ENCODE results near the gene HAND2.

HAND2 gene

DNA sequence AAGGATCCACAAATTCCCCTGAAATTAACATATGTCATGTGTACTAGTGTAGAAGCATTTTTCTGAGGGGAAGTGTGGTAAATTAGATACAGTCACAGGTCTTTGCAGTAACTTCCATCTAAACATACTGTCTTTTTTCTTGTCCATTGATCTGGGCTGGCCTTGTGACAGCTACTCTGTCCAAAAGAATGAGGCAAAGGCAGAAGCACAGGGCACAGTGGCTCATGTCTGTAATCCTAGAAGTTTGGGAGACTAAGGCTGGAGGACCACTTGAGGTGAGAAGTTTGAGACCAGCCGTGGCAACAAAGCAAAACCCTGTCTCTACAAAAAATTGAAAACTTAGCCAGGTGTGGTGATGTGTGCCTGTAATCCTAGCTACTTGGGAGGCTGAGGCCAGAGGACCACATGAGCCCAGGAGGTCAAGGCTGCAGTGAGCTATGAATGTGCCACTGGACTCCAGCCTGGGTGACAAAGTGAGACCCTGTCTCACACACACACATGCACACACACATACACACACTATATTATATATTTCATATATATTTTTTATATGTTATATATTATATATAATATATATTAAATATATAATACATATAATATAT lies 47.6 kb downstream of the HAND2 start:
- H3K4me1 ChIP-seq (ENCODE audit: control insufficient read depth, low read depth, low read length), result no peaks in the 10 kb centered on the region
- no CpG with 5 or more reads among the region's 1 CpG for WGBS (ENCODE audit: extremely low coverage, insufficient coverage, low lambda C conversion rate)

DNA sequence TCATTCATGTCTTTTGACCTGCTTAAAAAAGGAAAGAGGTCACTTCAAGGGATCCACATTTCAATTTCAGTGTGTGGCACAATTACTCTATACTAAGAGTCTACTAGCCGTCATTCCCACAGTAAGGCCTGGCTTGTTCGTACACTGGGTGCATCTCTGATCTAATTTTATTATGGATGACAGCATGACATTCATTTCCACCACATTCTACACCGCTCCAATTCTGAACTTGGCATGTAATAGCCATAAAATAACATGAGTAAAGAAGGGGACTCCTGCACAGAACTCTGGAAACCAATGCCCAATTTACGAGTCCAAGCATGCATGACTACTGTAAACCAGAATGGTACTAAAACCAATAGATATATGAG lies 51.1 kb downstream of the HAND2 start:
- Histone ChIP-seq H3K23ac (ENCODE audit: low read length) (no peak overlapping the region), H2BK15ac (replicated peaks; ENCODE audit: low read depth) (no peak overlapping the region), H2AK5ac (ENCODE audit: low read length) (no peak overlapping the region), H3K18ac (ENCODE audit: low read length) (no peak overlapping the region), H3K36me3 (ENCODE audit: control insufficient read depth, insufficient read depth, low read length) (no peaks in the 10 kb centered on the region), H2BK5ac (ENCODE audit: low read length) (no peak overlapping the region), H2BK120ac (ENCODE audit: low read depth, low read length) (no peak overlapping the region), H3K56ac (ENCODE audit: low read length) (no peak overlapping the region), H4K8ac (ENCODE audit: low read depth, low read length) (no peak overlapping the region), H3K4me1 (ENCODE audit: control insufficient read depth, low read depth, low read length) (no peaks in the 10 kb centered on the region), H4K5ac (ENCODE audit: low read length) (no peak overlapping the region), H3K79me2 (ENCODE audit: control insufficient read depth, insufficient read depth, low read length) (no peaks in the 10 kb centered on the region), H3K4ac (ENCODE audit: low read depth, low read length) (no peak overlapping the region), H3K9ac (ENCODE audit: low read length) (no peak overlapping the region), H3K27me3 (ENCODE audit: insufficient read depth, low read length, poor library complexity) (no peaks in the 10 kb centered on the region), H3K79me1 (ENCODE audit: low read length) (no peaks in the 10 kb centered on the region), H3K27ac (ENCODE audit: low read depth, low read length) (no peak overlapping the region), H3K4me3 (ENCODE audit: low read length) (no peak overlapping the region), H3K4me2 (ENCODE audit: low read length) (no peak overlapping the region)
- no peak for DNase-seq
- WGBS (ENCODE audit: extremely low coverage, insufficient coverage, low lambda C conversion rate), result no CpG with 5 or more reads among the region's 4 CpGs

More for the DNA sequence above, 47.6 kb downstream of the HAND2 start:
- no peak overlapping the region for H2BK5ac ChIP-seq (ENCODE audit: low read length)
- H3K79me2 ChIP-seq (ENCODE audit: control insufficient read depth, insufficient read depth, low read length), result no peaks in the 10 kb centered on the region
- no peak overlapping the region for H3K4ac ChIP-seq (ENCODE audit: low read depth, low read length)
- no peak for DNase-seq
- no peak overlapping the region for H2AK5ac ChIP-seq (ENCODE audit: low read length)
- H3K36me3 ChIP-seq (ENCODE audit: control insufficient read depth, insufficient read depth, low read length), result no peaks in the 10 kb centered on the region
- H4K8ac ChIP-seq (ENCODE audit: low read depth, low read length), result no peak overlapping the region
- no peak overlapping the region for H3K23ac ChIP-seq (ENCODE audit: low read length)
- no peak overlapping the region for H2BK120ac ChIP-seq (ENCODE audit: low read depth, low read length)
- H3K27me3 ChIP-seq (ENCODE audit: insufficient read depth, low read length, poor library complexity), result no peaks in the 10 kb centered on the region
- H3K56ac ChIP-seq (ENCODE audit: low read length), result no peak overlapping the region
- H4K5ac ChIP-seq (ENCODE audit: low read length), result no peak overlapping the region
- H3K4me3 ChIP-seq (ENCODE audit: low read length), result no peak overlapping the region
- H3K27ac ChIP-seq (ENCODE audit: low read depth, low read length), result no peak overlapping the region
- H3K4me2 ChIP-seq (ENCODE audit: low read length), result no peak overlapping the region
- no peak overlapping the region for H2BK15ac ChIP-seq (replicated peaks; ENCODE audit: low read depth)
- no peaks in the 10 kb centered on the region for H3K79me1 ChIP-seq (ENCODE audit: low read length)
- no peak overlapping the region for H3K9ac ChIP-seq (ENCODE audit: low read length)
- H3K18ac ChIP-seq (ENCODE audit: low read length), result no peak overlapping the region

DNA sequence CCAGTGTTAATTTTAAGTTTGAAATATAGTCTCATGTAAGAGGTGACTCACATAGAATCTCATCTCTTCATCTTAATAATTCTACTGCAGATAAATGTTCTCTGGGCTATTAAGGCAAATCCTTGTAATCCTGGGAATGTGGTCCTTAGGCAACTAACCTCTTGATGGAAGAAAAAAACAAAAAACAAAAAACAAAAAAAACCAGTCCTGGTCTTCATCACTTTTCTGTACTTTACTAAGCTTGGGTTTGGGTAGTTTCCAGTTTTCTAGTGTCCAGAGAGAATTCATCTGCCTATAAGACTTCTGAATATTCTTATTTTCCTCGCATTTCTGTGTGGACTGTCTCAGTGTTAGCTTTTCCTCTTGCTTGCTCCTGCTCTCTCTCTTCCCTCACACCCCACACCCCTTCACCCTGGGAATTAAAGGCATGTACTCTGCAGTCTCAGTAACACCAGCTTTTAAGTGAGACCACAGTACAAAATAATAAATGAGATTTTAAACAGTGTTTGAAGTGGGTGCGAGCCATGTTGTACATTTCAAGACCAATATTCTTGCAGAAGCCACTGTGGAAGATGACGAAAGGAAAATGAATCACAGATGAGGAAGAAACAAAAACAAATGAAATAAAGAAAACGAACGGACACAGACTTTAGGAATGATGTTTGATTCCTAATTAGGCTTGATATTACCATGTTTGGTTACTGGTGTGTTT lies 51.7 kb downstream of the HAND2 start:
- DNase-seq, result no peak
- Histone ChIP-seq H3K18ac (ENCODE audit: low read length) (no peak overlapping the region), H3K36me3 (ENCODE audit: control insufficient read depth, insufficient read depth, low read length) (no peaks in the 10 kb centered on the region), H4K5ac (ENCODE audit: low read length) (no peak overlapping the region), H3K4me2 (ENCODE audit: low read length) (no peak overlapping the region), H3K79me2 (ENCODE audit: control insufficient read depth, insufficient read depth, low read length) (no peaks in the 10 kb centered on the region), H3K56ac (ENCODE audit: low read length) (no peak overlapping the region), H4K8ac (ENCODE audit: low read depth, low read length) (no peak overlapping the region), H3K4me1 (ENCODE audit: control insufficient read depth, low read depth, low read length) (no peaks in the 10 kb centered on the region), H3K9ac (ENCODE audit: low read length) (no peak overlapping the region), H3K27me3 (ENCODE audit: insufficient read depth, low read length, poor library complexity) (no peaks in the 10 kb centered on the region), H3K4me3 (ENCODE audit: low read length) (no peak overlapping the region), H2AK5ac (ENCODE audit: low read length) (no peak overlapping the region), H3K79me1 (ENCODE audit: low read length) (no peaks in the 10 kb centered on the region), H2BK15ac (replicated peaks; ENCODE audit: low read depth) (no peak overlapping the region), H3K4ac (ENCODE audit: low read depth, low read length) (no peak overlapping the region), H3K27ac (ENCODE audit: low read depth, low read length) (no peak overlapping the region), H2BK5ac (ENCODE audit: low read length) (no peak overlapping the region), H3K23ac (ENCODE audit: low read length) (no peak overlapping the region), H2BK120ac (ENCODE audit: low read depth, low read length) (no peak overlapping the region)
- WGBS (ENCODE audit: extremely low coverage, insufficient coverage, low lambda C conversion rate), result no CpG with 5 or more reads among the region's 5 CpGs

DNA sequence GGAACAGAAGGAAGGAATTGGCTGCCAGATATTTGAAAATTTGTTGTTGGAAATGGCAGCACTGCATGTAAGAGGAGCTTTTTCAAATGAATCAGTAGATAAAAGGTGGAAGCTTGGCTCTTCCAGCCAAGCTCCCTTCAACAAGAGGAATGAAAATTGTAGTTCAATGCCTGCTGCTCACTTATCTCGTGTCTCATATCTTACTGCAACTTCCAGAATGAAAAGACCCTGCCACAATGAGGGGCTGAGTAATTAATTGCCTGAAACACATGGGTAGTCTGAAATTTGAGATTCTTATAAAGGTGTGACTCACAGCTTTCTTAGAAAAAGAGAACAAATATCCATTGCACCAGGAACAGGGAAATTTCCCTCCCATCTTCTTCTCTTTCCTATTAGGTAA lies 53.0 kb downstream of the HAND2 start:
- Histone ChIP-seq H3K23ac (ENCODE audit: low read length) (no peak overlapping the region), H3K18ac (ENCODE audit: low read length) (no peak overlapping the region), H3K79me2 (ENCODE audit: control insufficient read depth, insufficient read depth, low read length) (no peaks in the 10 kb centered on the region), H3K4me1 (ENCODE audit: control insufficient read depth, low read depth, low read length) (peaks cover 3% of the 10 kb centered on the region), H3K27ac (ENCODE audit: low read depth, low read length) (no peak overlapping the region), H3K79me1 (ENCODE audit: low read length) (no peaks in the 10 kb centered on the region), H3K4me3 (ENCODE audit: low read length) (no peak overlapping the region), H3K4ac (ENCODE audit: low read depth, low read length) (no peak overlapping the region), H2BK5ac (ENCODE audit: low read length) (no peak overlapping the region), H3K9ac (ENCODE audit: low read length) (no peak overlapping the region), H3K27me3 (ENCODE audit: insufficient read depth, low read length, poor library complexity) (no peaks in the 10 kb centered on the region), H3K4me2 (ENCODE audit: low read length) (no peak overlapping the region), H2BK15ac (replicated peaks; ENCODE audit: low read depth) (no peak overlapping the region), H4K8ac (ENCODE audit: low read depth, low read length) (no peak overlapping the region), H2AK5ac (ENCODE audit: low read length) (no peak overlapping the region), H3K36me3 (ENCODE audit: control insufficient read depth, insufficient read depth, low read length) (no peaks in the 10 kb centered on the region), H4K5ac (ENCODE audit: low read length) (no peak overlapping the region), H3K56ac (ENCODE audit: low read length) (no peak overlapping the region), H2BK120ac (ENCODE audit: low read depth, low read length) (no peak overlapping the region)
- no CpG with 5 or more reads among the region's 1 CpG for WGBS (ENCODE audit: extremely low coverage, insufficient coverage, low lambda C conversion rate)
- no peak for DNase-seq
